ENCODE results near the gene TCF3. TPM values are rescaled to one million over a fixed set of nuclear protein-coding genes. Genes with fewer than 3 reads are reported as not detected.

Gene TCF3
- total and polyA plus RNA-seq, 4 donors = 5.2 to 119 (median 12.8) TPM

GRCh38 chr19:1700733-1701663 lies 48.6 kb upstream of the TCF3 start:
- no peak overlapping the region for H3K4me3 ChIP-seq (ENCODE audit: low read depth in 1 of 3, low read length in 3 of 3)
- H3K9me3 ChIP-seq (ENCODE audit: control insufficient read depth in 4 of 4, low read length in 3 of 4) = peaks cover 0 to 11% (median 4%) of the 10 kb centered on the region in 4 donors
- no peaks in the 10 kb centered on the region for H3K36me3 ChIP-seq (ENCODE audit: control insufficient read depth in 4 of 4, insufficient read depth in 3 of 4, low read depth in 1 of 4, low read length in 3 of 4)
- TF ChIP-seq FOXA2 (IDR thresholded peaks at IDR 0.05) (no peak), RAD21 (IDR thresholded peaks at IDR 0.05) (no peak), EGR1 (IDR thresholded peaks at IDR 0.05; ENCODE audit: low read depth in 2 of 2) (no peak), REST (IDR thresholded peaks at IDR 0.05) (no peak), HNF4G (IDR thresholded peaks at IDR 0.05) (no peak), TAF1 (conservative IDR thresholded peaks at IDR 0.05) (no peak), YY1 (IDR thresholded peaks at IDR 0.05) (no peak), GABPA (IDR thresholded peaks at IDR 0.05 in 1 of 2, conservative IDR thresholded peaks at IDR 0.05 in 1 of 2) (no peak), ZBTB33 (IDR thresholded peaks at IDR 0.05) (no peak), MAX (IDR thresholded peaks at IDR 0.05) (no peak), RXRA (IDR thresholded peaks at IDR 0.05) (no peak), FOXA1 (IDR thresholded peaks at IDR 0.05) (no peak), NR2F2 (IDR thresholded peaks at IDR 0.05) (no peak), SP1 (IDR thresholded peaks at IDR 0.05) (no peak), JUND (IDR thresholded peaks at IDR 0.05) (no peak)
- TF ChIP-seq, protein P1, sequence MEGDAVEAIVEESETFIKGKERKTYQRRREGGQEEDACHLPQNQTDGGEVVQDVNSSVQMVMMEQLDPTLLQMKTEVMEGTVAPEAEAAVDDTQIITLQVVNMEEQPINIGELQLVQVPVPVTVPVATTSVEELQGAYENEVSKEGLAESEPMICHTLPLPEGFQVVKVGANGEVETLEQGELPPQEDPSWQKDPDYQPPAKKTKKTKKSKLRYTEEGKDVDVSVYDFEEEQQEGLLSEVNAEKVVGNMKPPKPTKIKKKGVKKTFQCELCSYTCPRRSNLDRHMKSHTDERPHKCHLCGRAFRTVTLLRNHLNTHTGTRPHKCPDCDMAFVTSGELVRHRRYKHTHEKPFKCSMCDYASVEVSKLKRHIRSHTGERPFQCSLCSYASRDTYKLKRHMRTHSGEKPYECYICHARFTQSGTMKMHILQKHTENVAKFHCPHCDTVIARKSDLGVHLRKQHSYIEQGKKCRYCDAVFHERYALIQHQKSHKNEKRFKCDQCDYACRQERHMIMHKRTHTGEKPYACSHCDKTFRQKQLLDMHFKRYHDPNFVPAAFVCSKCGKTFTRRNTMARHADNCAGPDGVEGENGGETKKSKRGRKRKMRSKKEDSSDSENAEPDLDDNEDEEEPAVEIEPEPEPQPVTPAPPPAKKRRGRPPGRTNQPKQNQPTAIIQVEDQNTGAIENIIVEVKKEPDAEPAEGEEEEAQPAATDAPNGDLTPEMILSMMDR (IDR thresholded peaks at IDR 0.05; ENCODE audit: low read depth, low read length, missing input control) = no peak
- TF ChIP-seq, protein P2, sequence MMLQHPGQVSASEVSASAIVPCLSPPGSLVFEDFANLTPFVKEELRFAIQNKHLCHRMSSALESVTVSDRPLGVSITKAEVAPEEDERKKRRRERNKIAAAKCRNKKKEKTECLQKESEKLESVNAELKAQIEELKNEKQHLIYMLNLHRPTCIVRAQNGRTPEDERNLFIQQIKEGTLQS (IDR thresholded peaks at IDR 0.05) = no peak
- DNase-seq (ENCODE audit: low spot score) = no peak
- WGBS = 20% methylated on average over 26 of the region's 26 CpGs
- H3K27ac ChIP-seq (ENCODE audit: low read depth in 1 of 2, low read length in 2 of 2) = no peak overlapping the region
- peaks cover 0 to 5% (median 1%) of the 10 kb centered on the region in 4 donors for H3K27me3 ChIP-seq (ENCODE audit: control insufficient read depth in 4 of 4, insufficient read depth in 4 of 4, low read length in 3 of 4)
- H3K4me1 ChIP-seq (ENCODE audit: control insufficient read depth in 4 of 4, insufficient read depth in 4 of 4, low read length in 3 of 4) = no peaks in the 10 kb centered on the region
- no peak overlapping the region for H3K9ac ChIP-seq (ENCODE audit: low read depth in 1 of 2, low read length in 2 of 2)
